WERI-Rb-1 (cell line): ENCODE measurements around the gene EEFSEC.

Experiments used
- DNase-seq: peaks from one replicate; pipeline ENCODE4 v3.0.0-alpha.2; 2020
- H3K27ac ChIP-seq: fragments of 250-450 bp; sonication (Bioruptor Pico); 2 replicates; pipeline ENCODE4 v1.5.1; 2020; ENCODE audit warnings: mild to moderate bottlenecking, moderate library complexity
- H3K27me3 ChIP-seq: fragments of 250-450 bp; sonication (Bioruptor Pico); 2 replicates; pipeline ENCODE4 v1.5.1; 2021; ENCODE audit warnings: mild to moderate bottlenecking, low read depth, moderate library complexity; ENCODE audit not compliant: insufficient read depth, severe bottlenecking
- H3K36me3 ChIP-seq: fragments of 250-450 bp; sonication (Bioruptor Pico); 2 replicates; pipeline ENCODE4 v1.5.1; 2020; ENCODE audit warnings: mild to moderate bottlenecking, moderate library complexity
- H3K4me3 ChIP-seq: 2 replicates; pipeline ENCODE4 v1.5.1; 2011; ENCODE audit warnings: low read depth, mild to moderate bottlenecking, control low read depth, low read length
- H3K9me3 ChIP-seq: fragments of 250-450 bp; sonication (Bioruptor Pico); 2 replicates; pipeline ENCODE4 v1.5.1; 2021; ENCODE audit warnings: mild to moderate bottlenecking, moderate library complexity; ENCODE audit not compliant: severe bottlenecking
- CTCF ChIP-seq: IDR thresholded peaks from 2 replicates; pipeline ENCODE4 v1.5.1; 2011; ENCODE audit warnings: low read depth, mild to moderate bottlenecking, control low read depth, inconsistent platforms, low read length

EEFSEC gene

GRCh38 chr3:128113817-128114794 is 39.2 kb upstream of the EEFSEC start:
- H3K4me3 ChIP-seq, result no peak overlapping the region

GRCh38 chr3:128122013-128122412 is 31.3 kb upstream of the EEFSEC start:
- H3K27me3 ChIP-seq, result no peaks in the 10 kb centered on the region

More at GRCh38 chr3:128113817-128114794, 39.2 kb upstream of the EEFSEC start:
- no peak overlapping the region for H3K27ac ChIP-seq
- H3K27me3 ChIP-seq, result no peaks in the 10 kb centered on the region
- TF ChIP-seq CTCF, result no peak
- H3K36me3 ChIP-seq, result peaks cover 45% of the 10 kb centered on the region
- H3K9me3 ChIP-seq, result no peaks in the 10 kb centered on the region
- no peak for DNase-seq

GRCh38 chr3:128123156-128123537 is 30.1 kb upstream of the EEFSEC start:
- peak overlapping the region; percentile 83 for H3K27ac ChIP-seq
- DNase-seq, result no peak
- peaks cover 7% of the 10 kb centered on the region for H3K36me3 ChIP-seq
- H3K9me3 ChIP-seq, result no peaks in the 10 kb centered on the region
- no peaks in the 10 kb centered on the region for H3K27me3 ChIP-seq
- peak overlapping the region; percentile 73 for H3K4me3 ChIP-seq
- TF ChIP-seq CTCF, result no peak

More at GRCh38 chr3:128122013-128122412, 31.3 kb upstream of the EEFSEC start:
- DNase-seq, result no peak
- H3K4me3 ChIP-seq, result no peak overlapping the region
- TF ChIP-seq CTCF, result no peak
- H3K27ac ChIP-seq, result no peak overlapping the region
- H3K36me3 ChIP-seq, result peaks cover 10% of the 10 kb centered on the region
- no peaks in the 10 kb centered on the region for H3K9me3 ChIP-seq

- no peaks in the 10 kb centered on the region for H3K9me3 ChIP-seq
- H3K27ac ChIP-seq, result peak within 1 kb of the TSS; percentile 83
- H3K4me3 ChIP-seq, result peak within 1 kb of the TSS; percentile 73
- peaks cover under 1% of the 10 kb centered on the region for H3K36me3 ChIP-seq
- H3K27me3 ChIP-seq, result no peaks in the 10 kb centered on the region
- no peak for TF ChIP-seq CTCF
- DNase-seq, result peak; percentile 98
These were observed 29.5 kb upstream of the EEFSEC start, which contains the start of gene RUVBL1 for GRCh38 chr3:128123538-128124368. Gene RUVBL1 (minus strand): TSS chr3:128123812. CDS start chr3:128123724, 88 bp downstream.

- Histone ChIP-seq H3K4me3 (no peak overlapping the region), H3K9me3 (no peaks in the 10 kb centered on the region), H3K27ac (no peak overlapping the region), H3K36me3 (no peaks in the 10 kb centered on the region), H3K27me3 (no peaks in the 10 kb centered on the region)
- TF ChIP-seq CTCF, result no peak
- no peak for DNase-seq
These were observed 26.0 kb upstream of the EEFSEC start for GRCh38 chr3:128127236-128127635.
